K562 (cell line): ENCODE results near the gene SNX14. TPM values are rescaled to one million over a fixed set of nuclear protein-coding genes. Genes with fewer than 3 reads are reported as not detected.

Source experiments
- CHD7 ChIP-seq: fragments of 200-600 bp; sonication (generic); IDR thresholded peaks from one replicate; pipeline ENCODE4 v1.6.1; 2012; ENCODE audit warnings: mild to moderate bottlenecking, low read depth, low read length, inconsistent platforms
- HMBOX1 ChIP-seq: sonication (generic); IDR thresholded peaks from 2 replicates; pipeline ENCODE4 v1.6.1; 2016
- HMG20A ChIP-seq: fragments of 450-650 bp; formaldehyde crosslinking; conservative IDR thresholded peaks from 2 replicates; pipeline ENCODE4 v1.4.0; 2020; ENCODE audit warnings: mild to moderate bottlenecking, mixed read lengths
- KLF10 ChIP-seq: fragments of 250-450 bp; sonication (Bioruptor Pico); IDR thresholded peaks from 2 replicates; pipeline ENCODE4 v1.6.1; 2021; ENCODE audit warnings: matching md5 sums
- RBM15 ChIP-seq: fragments of 200-400 bp; formaldehyde crosslinking; IDR thresholded peaks from 2 replicates; pipeline ENCODE4 v1.6.1; 2018; ENCODE audit warnings: mild to moderate bottlenecking, low read length, moderate library complexity; ENCODE audit not compliant: insufficient read depth
- ZMIZ1 ChIP-seq, 2 experiments: fragments of 150-350 bp in 1 of 2; IDR thresholded peaks; 2 replicates each; pipeline ENCODE4 v1.6.1; 2012 to 2016; ENCODE audit warnings: low read depth in 2 of 2, low read length in 2 of 2, mild to moderate bottlenecking in 1 of 2, moderate library complexity in 1 of 2
- ZNF146 ChIP-seq: IDR thresholded peaks from one replicate; pipeline ENCODE4 v1.6.1; 2018; ENCODE audit warnings: missing compliant biosample characterization; ENCODE audit not compliant: unreplicated experiment
- ZNF644 ChIP-seq: fragments of 200-800 bp; sonication (Bioruptor generic); IDR thresholded peaks from 2 replicates; pipeline ENCODE4 v1.6.1; 2016; ENCODE audit warnings: low read depth, missing genetic modification characterization, missing compliant biosample characterization
- polyA plus RNA-seq, 8 experiments: library from polyadenylated mRNA; depleted of rRNA in 4 of 8; stranded (reverse) in 5 of 8; unstranded in 3 of 8; fragments of >200 nt; fragmentation: Nextera tagmentation in 2 of 8; fragmentation: Illumina TruSeq in 1 of 8; extraction: Ambion mirVana in 2 of 8; extraction: Trizol in 1 of 8; gene quantifications; 2 replicates each; pipeline versions ENCODE4 v1.2.1 to v1.2.3, GENCODE V29; 2011 to 2014; ENCODE audit warnings: inconsistent platforms in 1 of 8, missing spikeins in 1 of 8
- total RNA-seq, 7 experiments: library from RNA; depleted of rRNA in 6 of 7; stranded (reverse); fragments of >200 nt in 6 of 7; fragmentation: Illumina TruSeq in 2 of 7; extraction: Trizol in 2 of 7; gene quantifications; 2 replicates each; pipeline versions ENCODE4 v1.2.1 to v1.2.3, GENCODE V29; 2011 to 2021; ENCODE audit warnings: low replicate concordance in 1 of 7
- TF ChIP-seq, protein P1 (sequence below): fragments of 450-650 bp; formaldehyde crosslinking; IDR thresholded peaks from 2 replicates; pipeline ENCODE4 v1.4.0; 2020; ENCODE audit warnings: mild to moderate bottlenecking, moderate library complexity

SNX14 gene
- total and polyA plus RNA-seq, 9 of the 15 experiments (the other 6 are each of a cell fraction or from before 2014, with no cell fraction given) = 46.5 to 140 (median 71.2) TPM

- TF ChIP-seq CHD7 (no peak), ZNF146 (no peak), HMBOX1 (no peak), HMG20A (CRISPR knock-in tag) (no peak), RBM15 (no peak), ZMIZ1 (IDR thresholded peaks at IDR 0.05; ENCODE audit: low read depth in 2 of 2, low read length in 2 of 2) (no peak; a peak in 1 of 4 replicates), ZNF644 (tag) (peak; percentile 65; the same call in 1 of the 2 replicates), KLF10 (no peak)
- TF ChIP-seq, protein P1, sequence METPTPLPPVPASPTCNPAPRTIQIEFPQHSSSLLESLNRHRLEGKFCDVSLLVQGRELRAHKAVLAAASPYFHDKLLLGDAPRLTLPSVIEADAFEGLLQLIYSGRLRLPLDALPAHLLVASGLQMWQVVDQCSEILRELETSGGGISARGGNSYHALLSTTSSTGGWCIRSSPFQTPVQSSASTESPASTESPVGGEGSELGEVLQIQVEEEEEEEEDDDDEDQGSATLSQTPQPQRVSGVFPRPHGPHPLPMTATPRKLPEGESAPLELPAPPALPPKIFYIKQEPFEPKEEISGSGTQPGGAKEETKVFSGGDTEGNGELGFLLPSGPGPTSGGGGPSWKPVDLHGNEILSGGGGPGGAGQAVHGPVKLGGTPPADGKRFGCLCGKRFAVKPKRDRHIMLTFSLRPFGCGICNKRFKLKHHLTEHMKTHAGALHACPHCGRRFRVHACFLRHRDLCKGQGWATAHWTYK (CRISPR knock-in tag) = no peak
Measured at GRCh38 chr6:85642774-85643536, 49.3 kb upstream of the SNX14 start, which contains the start of gene SYNCRIP (continued).
